WTC11 (cell line): Measurements from ENCODE around the gene RGS12. TPM values are rescaled to one million over a fixed set of nuclear protein-coding genes. Genes with fewer than 3 reads are reported as not detected.

ENCODE experiments used
- ATAC-seq: fragments of 200-7000 bp; cut with Tn5 transposase; 2 replicates; pipeline ENCODE4 v1.10.0; 2021; ENCODE audit warnings: mild to moderate bottlenecking, moderate library complexity
- CTCF ChIA-PET: fragments of 300-600 bp; sonication (Branson Sonifier 250); formaldehyde crosslinking; loops from one replicate; lab custom pipeline; 2021; ENCODE audit warnings: antibody characterized with exemption; lab: Charles Lee
- POLR2A ChIA-PET: fragments of 350-600 bp; sonication (Branson Sonifier 250); formaldehyde crosslinking; loops from one replicate; lab custom pipeline; 2021; ENCODE audit warnings: antibody characterized with exemption; lab: Charles Lee
- DNase-seq: peaks from one replicate; pipeline ENCODE4 v3.0.0; 2021; ENCODE audit warnings: low spot score
- H3K27ac Mint-ChIP-seq: 2 replicates; pipeline ENCODE4 v1.8.0; 2021; ENCODE audit warnings: mixed read lengths
- H3K27me3 Mint-ChIP-seq: 2 replicates; pipeline ENCODE4 v1.8.0; 2021; ENCODE audit warnings: low read depth, mild to moderate bottlenecking, moderate library complexity, mixed read lengths
- H3K36me3 Mint-ChIP-seq: 2 replicates; pipeline ENCODE4 v1.8.0; 2021; ENCODE audit warnings: mixed read lengths
- H3K4me1 Mint-ChIP-seq: 2 replicates; pipeline ENCODE4 v1.8.0; 2022; ENCODE audit warnings: mixed read lengths
- H3K4me3 Mint-ChIP-seq: 2 replicates; pipeline ENCODE4 v1.8.0; 2021; ENCODE audit warnings: mild to moderate bottlenecking, moderate library complexity, mixed read lengths
- H3K9me3 Mint-ChIP-seq: 2 replicates; pipeline ENCODE4 v1.8.0; 2021; ENCODE audit warnings: mixed read lengths
- ATF2 ChIP-seq: sonication (generic); formaldehyde crosslinking; IDR thresholded peaks from 2 replicates; pipeline ENCODE4 v1.8.1; 2022; ENCODE audit warnings: low read depth, missing genetic modification reagents, borderline replicate concordance
- CREB1 ChIP-seq: sonication (generic); formaldehyde crosslinking; IDR thresholded peaks from 2 replicates; pipeline ENCODE4 v1.8.0; 2023; ENCODE audit warnings: mild to moderate bottlenecking, missing genetic modification reagents
- E2F5 ChIP-seq: sonication (generic); formaldehyde crosslinking; IDR thresholded peaks from 2 replicates; pipeline ENCODE4 v1.8.1; 2022; ENCODE audit warnings: mild to moderate bottlenecking, moderate library complexity, missing genetic modification reagents
- FOXK1 ChIP-seq: sonication (generic); formaldehyde crosslinking; IDR thresholded peaks from 2 replicates; pipeline ENCODE4 v1.8.0; 2022; ENCODE audit warnings: mild to moderate bottlenecking, moderate library complexity, missing genetic modification reagents
- GRHL2 ChIP-seq: fragments of 250-450 bp; sonication (Bioruptor Pico); IDR thresholded peaks from 2 replicates; pipeline ENCODE4 v1.8.0; 2022; ENCODE audit warnings: mild to moderate bottlenecking, moderate library complexity; ENCODE audit not compliant: insufficient replicate concordance, severe bottlenecking
- GTF2I ChIP-seq: fragments of 250-450 bp; sonication (Bioruptor Pico); conservative IDR thresholded peaks from 2 replicates; pipeline ENCODE4 v1.4.0; 2021; ENCODE audit warnings: mild to moderate bottlenecking
- IRF2 ChIP-seq: sonication (generic); formaldehyde crosslinking; IDR thresholded peaks from 2 replicates; pipeline ENCODE4 v1.8.0; 2022; ENCODE audit warnings: low read depth, missing genetic modification reagents, borderline replicate concordance
- KAT7 ChIP-seq: sonication (generic); formaldehyde crosslinking; IDR thresholded peaks from 2 replicates; pipeline ENCODE4 v1.8.1; 2023; ENCODE audit warnings: missing genetic modification reagents, mild to moderate bottlenecking, borderline replicate concordance
- MYBL2 ChIP-seq: sonication (generic); formaldehyde crosslinking; IDR thresholded peaks from 2 replicates; pipeline ENCODE4 v1.8.1; 2023; ENCODE audit warnings: mild to moderate bottlenecking, moderate library complexity, missing genetic modification reagents
- NFE2L1 ChIP-seq: sonication (generic); formaldehyde crosslinking; IDR thresholded peaks from 2 replicates; pipeline ENCODE4 v1.8.1; 2023; ENCODE audit warnings: missing genetic modification reagents
- OVOL2 ChIP-seq: fragments of 250-450 bp; sonication (Bioruptor Pico); IDR thresholded peaks from 2 replicates; pipeline ENCODE4 v1.9.0; 2021; ENCODE audit warnings: mild to moderate bottlenecking, borderline replicate concordance
- PRRX2 ChIP-seq: fragments of 250-450 bp; sonication (Bioruptor Pico); IDR thresholded peaks from 2 replicates; pipeline ENCODE4 v1.8.0; 2021; ENCODE audit warnings: mild to moderate bottlenecking
- SP1 ChIP-seq: sonication (generic); formaldehyde crosslinking; conservative IDR thresholded peaks from 2 replicates; pipeline ENCODE4 v1.8.1; 2022; ENCODE audit warnings: missing genetic modification reagents
- ZNF121 ChIP-seq: sonication (generic); formaldehyde crosslinking; IDR thresholded peaks from 2 replicates; pipeline ENCODE4 v1.8.0; 2023; ENCODE audit warnings: missing genetic modification reagents
- ZNF232 ChIP-seq: sonication (generic); formaldehyde crosslinking; IDR thresholded peaks from 2 replicates; pipeline ENCODE4 v1.8.0; 2022; ENCODE audit warnings: mild to moderate bottlenecking, missing genetic modification reagents
- ZNF317 ChIP-seq: sonication (generic); formaldehyde crosslinking; IDR thresholded peaks from 2 replicates; pipeline ENCODE4 v1.8.1; 2023; ENCODE audit warnings: low read depth, mild to moderate bottlenecking, moderate library complexity, missing genetic modification reagents, borderline replicate concordance
- ZNF671 ChIP-seq: fragments of 250-450 bp; sonication (Bioruptor Pico); IDR thresholded peaks from 2 replicates; pipeline ENCODE4 v1.8.0; 2021; ENCODE audit warnings: mild to moderate bottlenecking
- total RNA-seq: library from RNA; stranded (reverse); gene quantifications from 3 replicates; pipeline ENCODE4 v1.2.3, GENCODE V29; 2021
- TF ChIP-seq, protein P1 (sequence below): fragments of 250-450 bp; sonication (Bioruptor Pico); IDR thresholded peaks from 2 replicates; pipeline ENCODE4 v1.8.0; 2021; ENCODE audit warnings: mild to moderate bottlenecking
- TF ChIP-seq, protein P2 (sequence below): fragments of 250-450 bp; sonication (Bioruptor Pico); IDR thresholded peaks from 2 replicates; pipeline ENCODE4 v1.9.0; 2021; ENCODE audit warnings: mild to moderate bottlenecking, borderline replicate concordance

The RGS12 gene
- total RNA-seq, 1 experiment from 2014 or later = 21.0 TPM

DNA sequence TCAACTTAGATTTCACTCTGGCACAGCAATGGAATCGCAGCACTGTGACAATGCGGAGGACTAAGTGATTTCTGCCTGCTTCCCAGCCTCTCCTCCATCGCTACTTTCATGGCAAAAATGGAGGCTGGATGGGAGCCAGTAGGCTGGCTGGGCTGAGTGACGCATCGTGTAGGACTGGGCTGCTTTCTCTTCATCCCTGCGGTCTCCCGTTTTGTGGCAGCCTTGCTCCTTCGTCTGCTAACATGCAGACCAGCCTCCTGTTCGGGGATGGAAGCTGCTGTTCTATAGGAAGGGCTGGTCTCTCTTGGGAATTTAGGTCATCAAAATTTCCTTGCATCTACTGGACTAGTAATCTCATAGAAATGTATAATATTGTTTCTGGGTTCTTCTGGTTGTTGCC, 15.8 kb upstream of the RGS12 start:
- ChIA-PET CTCF (no interaction called here), POLR2A (no interaction called here)
- H3K9me3 Mint-ChIP-seq = peaks cover 18% of the 10 kb centered on the region
- no peak overlapping the region for H3K4me3 Mint-ChIP-seq
- ATAC-seq (no peak), DNase-seq (peak; percentile 8)
- peaks cover 5% of the 10 kb centered on the region for H3K36me3 Mint-ChIP-seq
- H3K27ac Mint-ChIP-seq = no peak overlapping the region
- no peaks in the 10 kb centered on the region for H3K4me1 Mint-ChIP-seq
- peaks cover 4% of the 10 kb centered on the region for H3K27me3 Mint-ChIP-seq
- no peak for TF ChIP-seq MYBL2 (CRISPR knock-in tag)
- no peak for TF ChIP-seq KAT7
- TF ChIP-seq SP1 = no peak
- TF ChIP-seq, all 79 proteins: peak for 0

GRCh38 chr4:3280466-3280865, 12.4 kb upstream of the RGS12 start:
- H3K4me1 Mint-ChIP-seq = no peaks in the 10 kb centered on the region
- ATAC-seq (no peak), DNase-seq (peak; percentile 2)
- no peak for TF ChIP-seq ZNF121 (CRISPR knock-in tag)
- TF ChIP-seq, protein P1, sequence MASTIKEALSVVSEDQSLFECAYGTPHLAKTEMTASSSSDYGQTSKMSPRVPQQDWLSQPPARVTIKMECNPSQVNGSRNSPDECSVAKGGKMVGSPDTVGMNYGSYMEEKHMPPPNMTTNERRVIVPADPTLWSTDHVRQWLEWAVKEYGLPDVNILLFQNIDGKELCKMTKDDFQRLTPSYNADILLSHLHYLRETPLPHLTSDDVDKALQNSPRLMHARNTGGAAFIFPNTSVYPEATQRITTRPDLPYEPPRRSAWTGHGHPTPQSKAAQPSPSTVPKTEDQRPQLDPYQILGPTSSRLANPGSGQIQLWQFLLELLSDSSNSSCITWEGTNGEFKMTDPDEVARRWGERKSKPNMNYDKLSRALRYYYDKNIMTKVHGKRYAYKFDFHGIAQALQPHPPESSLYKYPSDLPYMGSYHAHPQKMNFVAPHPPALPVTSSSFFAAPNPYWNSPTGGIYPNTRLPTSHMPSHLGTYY (CRISPR knock-in tag) = no peak
- no peak for TF ChIP-seq NFE2L1 (CRISPR knock-in tag)
- no peak for TF ChIP-seq OVOL2
- ChIA-PET CTCF (interaction anchor here (1.0 kb wide), 1 partner anchor 39 kb away, joined by 3 read pairs; no protein-coding TSS in a partner anchor), POLR2A (no interaction called here)
- no peak overlapping the region for H3K27ac Mint-ChIP-seq
- peaks cover 24% of the 10 kb centered on the region for H3K9me3 Mint-ChIP-seq
- peaks cover 5% of the 10 kb centered on the region for H3K27me3 Mint-ChIP-seq
- H3K4me3 Mint-ChIP-seq = no peak overlapping the region
- H3K36me3 Mint-ChIP-seq = peaks cover 9% of the 10 kb centered on the region

DNA sequence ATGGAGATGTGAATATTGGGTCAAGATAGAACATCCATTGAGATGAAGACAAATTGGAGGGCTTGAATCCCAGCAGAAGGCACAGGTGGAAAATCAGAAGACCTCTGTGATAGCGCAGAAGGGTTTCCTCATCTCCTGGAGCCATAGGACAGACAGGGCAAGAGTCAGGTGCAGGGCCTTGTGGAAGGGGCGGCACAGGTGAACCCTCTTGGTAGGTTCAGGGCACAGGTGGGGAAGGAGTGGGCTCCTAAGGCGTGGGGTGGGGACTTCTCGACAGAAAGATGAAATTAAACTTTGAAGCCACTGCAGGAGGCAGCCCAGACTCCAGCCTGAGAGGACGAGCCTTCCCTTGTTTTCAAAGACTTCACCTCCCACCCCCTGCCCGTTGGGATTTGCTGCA, 9.3 kb upstream of the RGS12 start:
- Mint-ChIP-seq H3K27ac (no peak overlapping the region), H3K27me3 (peaks cover 5% of the 10 kb centered on the region), H3K36me3 (peaks cover 9% of the 10 kb centered on the region), H3K9me3 (peaks cover 21% of the 10 kb centered on the region), H3K4me1 (no peaks in the 10 kb centered on the region), H3K4me3 (no peak overlapping the region)
- ChIA-PET CTCF (no interaction called here), POLR2A (no interaction called here)
- ATAC-seq (no peak), DNase-seq (no peak)
- TF ChIP-seq ZNF671 = no peak
- no peak for TF ChIP-seq PRRX2 (CRISPR knock-in tag)
- TF ChIP-seq GRHL2 (CRISPR knock-in tag) = no peak
- TF ChIP-seq CREB1 (CRISPR knock-in tag) = no peak
- TF ChIP-seq, protein P2, sequence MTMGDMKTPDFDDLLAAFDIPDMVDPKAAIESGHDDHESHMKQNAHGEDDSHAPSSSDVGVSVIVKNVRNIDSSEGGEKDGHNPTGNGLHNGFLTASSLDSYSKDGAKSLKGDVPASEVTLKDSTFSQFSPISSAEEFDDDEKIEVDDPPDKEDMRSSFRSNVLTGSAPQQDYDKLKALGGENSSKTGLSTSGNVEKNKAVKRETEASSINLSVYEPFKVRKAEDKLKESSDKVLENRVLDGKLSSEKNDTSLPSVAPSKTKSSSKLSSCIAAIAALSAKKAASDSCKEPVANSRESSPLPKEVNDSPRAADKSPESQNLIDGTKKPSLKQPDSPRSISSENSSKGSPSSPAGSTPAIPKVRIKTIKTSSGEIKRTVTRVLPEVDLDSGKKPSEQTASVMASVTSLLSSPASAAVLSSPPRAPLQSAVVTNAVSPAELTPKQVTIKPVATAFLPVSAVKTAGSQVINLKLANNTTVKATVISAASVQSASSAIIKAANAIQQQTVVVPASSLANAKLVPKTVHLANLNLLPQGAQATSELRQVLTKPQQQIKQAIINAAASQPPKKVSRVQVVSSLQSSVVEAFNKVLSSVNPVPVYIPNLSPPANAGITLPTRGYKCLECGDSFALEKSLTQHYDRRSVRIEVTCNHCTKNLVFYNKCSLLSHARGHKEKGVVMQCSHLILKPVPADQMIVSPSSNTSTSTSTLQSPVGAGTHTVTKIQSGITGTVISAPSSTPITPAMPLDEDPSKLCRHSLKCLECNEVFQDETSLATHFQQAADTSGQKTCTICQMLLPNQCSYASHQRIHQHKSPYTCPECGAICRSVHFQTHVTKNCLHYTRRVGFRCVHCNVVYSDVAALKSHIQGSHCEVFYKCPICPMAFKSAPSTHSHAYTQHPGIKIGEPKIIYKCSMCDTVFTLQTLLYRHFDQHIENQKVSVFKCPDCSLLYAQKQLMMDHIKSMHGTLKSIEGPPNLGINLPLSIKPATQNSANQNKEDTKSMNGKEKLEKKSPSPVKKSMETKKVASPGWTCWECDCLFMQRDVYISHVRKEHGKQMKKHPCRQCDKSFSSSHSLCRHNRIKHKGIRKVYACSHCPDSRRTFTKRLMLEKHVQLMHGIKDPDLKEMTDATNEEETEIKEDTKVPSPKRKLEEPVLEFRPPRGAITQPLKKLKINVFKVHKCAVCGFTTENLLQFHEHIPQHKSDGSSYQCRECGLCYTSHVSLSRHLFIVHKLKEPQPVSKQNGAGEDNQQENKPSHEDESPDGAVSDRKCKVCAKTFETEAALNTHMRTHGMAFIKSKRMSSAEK (CRISPR knock-in tag) = no peak
- TF ChIP-seq GTF2I (CRISPR knock-in tag) = no peak
- TF ChIP-seq ATF2 (CRISPR knock-in tag) = no peak
- TF ChIP-seq ZNF317 (CRISPR knock-in tag) = no peak
- no peak for TF ChIP-seq ZNF232
- TF ChIP-seq E2F5 (CRISPR knock-in tag) = no peak
- no peak for TF ChIP-seq IRF2
- TF ChIP-seq, protein P1 (CRISPR knock-in tag) = no peak
- no peak for TF ChIP-seq FOXK1 (CRISPR knock-in tag)
